ENCODE measurements around the gene ADSS2.

The ADSS2 gene

GRCh38 chr1:244394346-244394745 lies 57.4 kb downstream of the ADSS2 start:
- H3K27ac ChIP-seq: no peak overlapping the region
- no peak overlapping the region for H3K4me3 ChIP-seq (ENCODE audit: low read depth, low read length)
- no peaks in the 10 kb centered on the region for H3K9me3 ChIP-seq (ENCODE audit: severe bottlenecking)
- TF ChIP-seq CTCF (IDR thresholded peaks at IDR 0.05; ENCODE audit: low read depth, low read length): no peak
- H3K27me3 ChIP-seq (ENCODE audit: insufficient read depth, low read depth, severe bottlenecking): no peaks in the 10 kb centered on the region
- DNase-seq: no peak
- H3K36me3 ChIP-seq: no peaks in the 10 kb centered on the region

- Histone ChIP-seq H3K36me3 (no peaks in the 10 kb centered on the region), H3K27me3 (ENCODE audit: insufficient read depth, low read depth, severe bottlenecking) (no peaks in the 10 kb centered on the region), H3K27ac (no peak overlapping the region), H3K9me3 (ENCODE audit: severe bottlenecking) (no peaks in the 10 kb centered on the region), H3K4me3 (ENCODE audit: low read depth, low read length) (no peak overlapping the region)
- no peak for TF ChIP-seq CTCF (IDR thresholded peaks at IDR 0.05; ENCODE audit: low read depth, low read length)
- DNase-seq: no peak
Measured at GRCh38 chr1:244393604-244394176, 58.0 kb downstream of the ADSS2 start.

GRCh38 chr1:244391761-244392160 lies 59.9 kb downstream of the ADSS2 start:
- Histone ChIP-seq H3K27ac (no peak overlapping the region), H3K4me3 (ENCODE audit: low read depth, low read length) (no peak overlapping the region), H3K9me3 (ENCODE audit: severe bottlenecking) (no peaks in the 10 kb centered on the region), H3K27me3 (ENCODE audit: insufficient read depth, low read depth, severe bottlenecking) (no peaks in the 10 kb centered on the region), H3K36me3 (no peaks in the 10 kb centered on the region)
- no peak for DNase-seq
- no peak for TF ChIP-seq CTCF (IDR thresholded peaks at IDR 0.05; ENCODE audit: low read depth, low read length)

GRCh38 chr1:244388961-244389360 lies 62.7 kb downstream of the ADSS2 start:
- Histone ChIP-seq H3K27me3 (ENCODE audit: insufficient read depth, low read depth, severe bottlenecking) (no peaks in the 10 kb centered on the region), H3K36me3 (no peaks in the 10 kb centered on the region), H3K4me3 (ENCODE audit: low read depth, low read length) (no peak overlapping the region), H3K9me3 (ENCODE audit: severe bottlenecking) (no peaks in the 10 kb centered on the region), H3K27ac (no peak overlapping the region)
- no peak for DNase-seq
- no peak for TF ChIP-seq CTCF (IDR thresholded peaks at IDR 0.05; ENCODE audit: low read depth, low read length)

GRCh38 chr1:244387415-244387814 lies 64.3 kb downstream of the ADSS2 start:
- Histone ChIP-seq H3K4me3 (ENCODE audit: low read depth, low read length) (no peak overlapping the region), H3K36me3 (no peaks in the 10 kb centered on the region), H3K9me3 (ENCODE audit: severe bottlenecking) (no peaks in the 10 kb centered on the region), H3K27ac (no peak overlapping the region), H3K27me3 (ENCODE audit: insufficient read depth, low read depth, severe bottlenecking) (no peaks in the 10 kb centered on the region)
- DNase-seq: no peak
- TF ChIP-seq CTCF (IDR thresholded peaks at IDR 0.05; ENCODE audit: low read depth, low read length): no peak

GRCh38 chr1:244386595-244386994 lies 65.1 kb downstream of the ADSS2 start:
- DNase-seq: no peak
- H3K9me3 ChIP-seq (ENCODE audit: severe bottlenecking): no peaks in the 10 kb centered on the region
- H3K27me3 ChIP-seq (ENCODE audit: insufficient read depth, low read depth, severe bottlenecking): no peaks in the 10 kb centered on the region
- no peaks in the 10 kb centered on the region for H3K36me3 ChIP-seq
- no peak overlapping the region for H3K4me3 ChIP-seq (ENCODE audit: low read depth, low read length)
- no peak for TF ChIP-seq CTCF (IDR thresholded peaks at IDR 0.05; ENCODE audit: low read depth, low read length)
- no peak overlapping the region for H3K27ac ChIP-seq
